HG03378 (cell line): ENCODE data around the gene AMPD2.

ENCODE experiments used
- ATAC-seq: cut with Tn5 transposase; IDR thresholded peaks from one replicate; pipeline ENCODE4 v1.9.1; 2021; ENCODE audit warnings: mild to moderate bottlenecking, moderate library complexity; ENCODE audit not compliant: unreplicated experiment

AMPD2 gene

DNA sequence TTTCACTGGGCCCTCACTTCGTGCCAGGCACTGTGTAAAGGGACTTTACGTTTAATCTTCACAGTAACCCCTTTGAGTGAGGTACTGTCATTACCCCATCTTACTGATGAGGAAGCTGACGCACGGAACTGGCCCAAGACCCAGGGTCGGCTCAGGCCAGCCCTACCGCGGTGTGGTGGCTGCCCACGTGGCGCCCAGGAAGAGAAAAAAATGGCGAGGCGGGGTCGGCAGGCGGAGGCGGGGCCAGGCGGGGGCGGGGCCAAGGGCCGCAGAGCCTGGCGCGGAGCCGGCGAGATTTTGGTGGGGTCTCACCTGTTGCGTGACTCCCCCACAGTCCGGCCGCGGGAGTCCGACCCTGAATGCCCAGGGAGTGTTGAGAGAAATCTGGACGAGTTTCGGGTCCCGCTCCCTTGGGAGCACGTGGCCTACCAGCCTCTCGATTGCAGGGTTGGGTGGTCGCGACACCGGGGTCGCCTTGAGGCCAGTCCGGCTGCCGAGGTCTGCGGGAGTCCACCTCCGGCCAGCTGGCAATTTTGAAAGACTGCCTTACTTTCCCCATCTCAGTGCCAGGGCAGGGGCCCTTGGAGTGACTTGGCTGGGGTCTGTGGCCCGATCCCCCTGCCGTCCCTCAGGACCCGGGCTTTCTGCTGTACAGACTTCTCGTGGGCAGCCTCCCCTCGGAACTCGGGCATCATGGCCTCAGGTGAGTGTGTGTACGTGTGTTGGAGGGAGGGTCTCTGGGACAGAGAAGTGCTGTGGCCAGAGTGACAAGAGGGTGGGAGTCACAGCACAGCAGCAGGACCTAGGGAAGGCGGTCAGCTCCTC, at the start of gene AMPD2, which contains the start of gene GNAT2:
Gene AMPD2 (plus strand): TSS at position 262 of the 825 bp plus-strand sequence. CDS start 1,339 bp downstream, outside the sequence.
Gene GNAT2 (minus strand): TSS at position 41 of the 825 bp plus-strand sequence. CDS start 6,746 bp downstream, outside the sequence.
- peak; percentile 40 for ATAC-seq

- no peak for ATAC-seq
Observed at GRCh38 chr1:109570414-109570813, 49.2 kb upstream of the AMPD2 start.

DNA sequence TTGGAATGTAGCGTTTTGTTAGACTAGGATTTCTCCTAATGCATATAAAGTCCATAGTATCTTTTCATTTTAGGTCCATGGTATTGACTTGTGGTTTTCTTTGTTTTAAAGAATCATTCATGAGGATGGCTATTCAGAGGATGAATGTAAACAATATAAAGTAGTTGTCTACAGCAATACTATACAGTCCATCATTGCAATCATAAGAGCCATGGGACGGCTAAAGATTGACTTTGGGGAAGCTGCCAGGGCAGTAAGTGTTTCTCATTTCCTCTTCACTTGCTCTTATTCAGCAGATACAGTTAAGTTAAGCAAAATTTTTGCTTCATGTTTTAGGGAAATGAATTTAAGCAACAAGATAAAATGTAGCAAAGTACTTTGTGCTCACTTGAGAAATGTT, 45.9 kb upstream of the AMPD2 start:
- ATAC-seq: no peak

GRCh38 chr1:109578947-109579443, 40.6 kb upstream of the AMPD2 start:
- no peak for ATAC-seq

DNA sequence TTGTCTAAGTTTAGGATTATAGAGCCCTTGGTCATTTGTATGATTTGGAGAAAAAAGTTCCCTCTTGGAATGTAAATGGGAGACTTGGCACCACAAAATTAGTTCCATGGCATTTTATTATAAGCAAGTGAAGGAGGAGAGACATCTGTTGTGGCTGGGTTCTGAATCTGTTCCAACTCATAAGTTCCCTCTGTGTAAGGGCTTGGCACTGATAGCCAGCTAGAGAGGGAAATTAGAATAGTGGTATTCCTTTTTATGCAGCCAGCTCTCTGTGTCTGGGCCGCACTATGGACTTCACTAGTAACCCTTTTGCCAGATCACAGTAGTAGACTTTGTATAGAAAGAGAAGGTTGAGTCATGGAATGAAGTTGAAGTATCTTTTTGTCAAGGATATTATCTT, 40.1 kb upstream of the AMPD2 start:
- ATAC-seq: no peak

DNA sequence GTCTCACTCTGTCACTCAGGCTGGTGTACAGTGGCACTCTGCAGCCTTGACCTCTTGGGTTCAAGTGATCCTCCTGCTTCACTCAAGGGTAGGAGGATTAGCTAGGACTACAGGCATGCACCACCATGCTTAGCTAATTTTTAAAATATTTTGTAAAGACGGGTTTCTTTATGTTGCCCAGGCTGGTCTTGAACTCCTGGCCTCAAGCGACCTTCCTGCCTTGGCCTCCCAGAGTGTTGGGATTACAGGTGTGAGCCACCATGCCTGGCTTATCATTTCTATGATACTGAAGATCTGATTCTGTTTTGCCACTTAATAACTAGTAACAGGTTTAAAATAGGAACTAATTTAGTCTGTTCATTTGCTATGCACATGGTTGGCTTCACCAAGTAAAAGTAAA, 37.6 kb upstream of the AMPD2 start:
- ATAC-seq: no peak

DNA sequence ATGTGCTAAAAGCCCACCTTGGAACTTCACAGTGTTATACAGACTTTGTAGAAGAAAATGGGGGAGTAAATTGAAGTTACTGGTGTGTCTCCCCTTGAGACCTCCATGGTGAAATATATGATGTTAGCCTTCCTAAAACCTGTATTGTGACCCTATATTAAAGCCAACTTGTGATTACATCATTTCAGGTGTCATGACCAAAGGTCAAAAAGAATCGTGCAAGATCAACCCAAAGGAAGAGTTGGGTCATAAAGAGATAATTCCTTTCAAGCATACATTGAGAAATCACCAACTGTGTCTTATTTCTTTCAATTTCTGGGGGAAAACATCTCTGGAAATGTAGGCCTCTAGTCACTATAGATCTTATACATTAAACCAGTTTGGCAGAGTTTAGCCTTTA, 34.9 kb upstream of the AMPD2 start:
- no peak for ATAC-seq

DNA sequence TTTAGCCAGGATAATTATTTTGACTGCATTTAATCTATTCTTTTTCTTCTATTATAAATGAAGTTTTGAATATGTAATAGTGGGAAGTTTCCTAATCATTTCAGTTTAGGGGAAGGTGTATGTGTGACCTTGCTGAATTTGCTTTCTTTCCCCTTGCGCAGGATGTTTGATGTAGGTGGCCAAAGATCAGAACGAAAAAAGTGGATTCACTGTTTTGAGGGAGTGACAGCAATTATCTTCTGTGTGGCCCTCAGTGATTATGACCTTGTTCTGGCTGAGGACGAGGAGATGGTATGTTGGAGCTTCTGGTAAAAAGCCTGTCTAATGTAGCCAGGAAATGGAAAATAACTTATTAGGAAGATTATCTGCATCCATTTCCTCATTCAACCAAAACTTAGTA, 33.6 kb upstream of the AMPD2 start:
- no peak for ATAC-seq

- no peak for ATAC-seq
Observed at GRCh38 chr1:109589177-109589576, 30.5 kb upstream of the AMPD2 start.

GRCh38 chr1:109589679-109590078, 30.0 kb upstream of the AMPD2 start:
- ATAC-seq: no peak

DNA sequence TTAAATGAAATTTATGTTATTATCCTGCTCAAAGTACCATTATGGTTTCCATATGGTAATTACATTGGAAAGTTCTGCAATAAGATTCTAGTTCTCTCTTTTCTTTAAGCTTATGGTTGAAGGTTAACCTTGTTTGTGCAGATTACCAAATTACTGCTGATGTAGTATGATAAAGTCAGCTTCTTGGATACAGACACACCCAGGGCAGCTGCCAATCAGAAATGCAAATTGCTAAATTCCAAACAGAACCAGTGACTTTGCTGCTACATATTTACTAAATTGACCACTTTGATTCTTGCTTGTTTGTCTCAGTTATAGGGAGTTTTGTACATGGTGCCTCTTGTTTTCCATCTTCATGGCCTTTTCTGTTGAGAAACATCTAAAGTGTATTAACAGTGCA, 26.7 kb upstream of the AMPD2 start:
- ATAC-seq: no peak

GRCh38 chr1:109595531-109595930, 24.1 kb upstream of the AMPD2 start:
- no peak for ATAC-seq

GRCh38 chr1:109598156-109598555, 21.5 kb upstream of the AMPD2 start:
- no peak for ATAC-seq

- no peak for ATAC-seq
Observed at GRCh38 chr1:109598655-109599054, 21.0 kb upstream of the AMPD2 start.

GRCh38 chr1:109603229-109603628, 16.4 kb upstream of the AMPD2 start:
- no peak for ATAC-seq

DNA sequence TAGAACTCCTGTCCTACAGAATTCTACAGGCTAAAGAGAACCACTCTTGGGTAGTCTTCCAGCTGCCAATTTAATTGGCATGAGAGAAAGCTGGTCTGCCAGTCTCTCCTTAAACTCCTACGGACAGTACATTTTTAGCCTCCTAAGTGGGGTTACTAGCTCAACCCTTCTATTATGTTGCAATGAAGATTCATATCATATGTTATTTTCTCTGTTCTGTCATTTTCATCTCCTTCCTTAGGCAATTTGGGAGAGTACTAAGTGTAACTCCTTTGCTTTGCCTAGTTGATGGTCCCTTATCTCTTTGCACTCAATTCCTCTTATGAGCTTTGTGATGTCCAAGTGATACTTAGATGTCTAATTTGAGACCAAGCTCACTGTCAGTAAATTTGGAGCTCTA, 14.3 kb upstream of the AMPD2 start:
- ATAC-seq: no peak

GRCh38 chr1:109609881-109610280, 9.8 kb upstream of the AMPD2 start:
- no peak for ATAC-seq

DNA sequence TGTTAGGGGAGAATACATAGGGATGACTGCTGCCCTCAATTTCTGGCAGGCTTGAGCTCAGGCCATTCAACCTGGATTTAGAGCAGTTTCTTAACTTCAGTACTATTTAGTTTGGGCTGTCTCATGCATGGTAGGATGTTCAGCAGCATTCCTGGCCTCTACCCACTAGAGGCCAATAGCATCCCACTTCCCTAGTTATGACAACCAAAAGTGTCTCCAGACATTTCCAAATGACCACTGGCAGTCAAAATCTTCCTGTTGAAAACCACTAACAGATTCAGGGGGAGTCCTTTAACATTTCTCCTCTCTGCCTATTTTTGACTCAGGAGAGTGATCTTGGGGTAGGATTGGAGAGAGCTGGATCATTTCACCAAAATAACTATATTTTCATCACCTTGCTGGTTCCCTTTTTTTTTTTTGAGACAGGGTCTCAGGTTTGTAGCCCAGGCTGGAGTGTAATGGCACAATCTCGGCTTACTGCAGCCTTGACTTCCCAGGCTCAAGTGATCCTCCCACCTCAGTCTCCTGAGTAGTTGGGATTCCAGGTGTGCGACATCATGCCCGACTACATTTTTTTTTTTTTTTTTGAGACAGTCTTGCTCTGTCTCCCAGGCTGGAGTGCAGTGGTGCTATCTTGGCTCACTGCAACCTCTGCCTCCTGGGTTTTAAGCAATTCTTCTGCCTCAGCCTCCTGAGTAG, 8.9 kb upstream of the AMPD2 start:
- ATAC-seq: no peak

GRCh38 chr1:109611308-109611990, 8.2 kb upstream of the AMPD2 start:
- no peak for ATAC-seq

- no peak for ATAC-seq
Observed at GRCh38 chr1:109613361-109614147, 6.1 kb upstream of the AMPD2 start.

DNA sequence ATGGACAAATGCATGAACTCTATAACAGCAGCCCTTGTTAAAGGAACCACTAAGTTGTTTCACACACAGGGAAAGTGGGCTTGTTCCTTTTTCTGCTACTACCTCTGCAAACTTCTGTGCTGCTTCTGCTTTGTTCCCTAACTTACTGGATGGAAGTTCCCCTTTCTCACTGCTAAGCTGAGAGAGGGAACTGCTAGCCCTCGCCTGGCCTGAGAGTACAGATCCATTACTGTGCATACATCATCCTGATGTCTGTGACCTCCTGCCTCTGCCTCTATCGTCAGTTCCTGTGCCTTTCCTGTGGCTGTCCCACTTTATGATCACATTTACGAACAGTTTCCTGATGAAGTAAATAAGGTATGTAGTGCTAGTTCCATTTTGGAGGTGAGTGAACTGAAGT, 3.8 kb upstream of the AMPD2 start:
- no peak for ATAC-seq
